GM19193 (cell line): ENCODE measurements around the gene ANKRD34B.

ENCODE experiments used
- POLR2A ChIP-seq: IDR thresholded peaks from 4 replicates; pipeline ENCODE4 v1.6.1; 2011; ENCODE audit not compliant: insufficient read depth, insufficient read length; ENCODE audit errors: extremely low read depth

Gene ANKRD34B

DNA sequence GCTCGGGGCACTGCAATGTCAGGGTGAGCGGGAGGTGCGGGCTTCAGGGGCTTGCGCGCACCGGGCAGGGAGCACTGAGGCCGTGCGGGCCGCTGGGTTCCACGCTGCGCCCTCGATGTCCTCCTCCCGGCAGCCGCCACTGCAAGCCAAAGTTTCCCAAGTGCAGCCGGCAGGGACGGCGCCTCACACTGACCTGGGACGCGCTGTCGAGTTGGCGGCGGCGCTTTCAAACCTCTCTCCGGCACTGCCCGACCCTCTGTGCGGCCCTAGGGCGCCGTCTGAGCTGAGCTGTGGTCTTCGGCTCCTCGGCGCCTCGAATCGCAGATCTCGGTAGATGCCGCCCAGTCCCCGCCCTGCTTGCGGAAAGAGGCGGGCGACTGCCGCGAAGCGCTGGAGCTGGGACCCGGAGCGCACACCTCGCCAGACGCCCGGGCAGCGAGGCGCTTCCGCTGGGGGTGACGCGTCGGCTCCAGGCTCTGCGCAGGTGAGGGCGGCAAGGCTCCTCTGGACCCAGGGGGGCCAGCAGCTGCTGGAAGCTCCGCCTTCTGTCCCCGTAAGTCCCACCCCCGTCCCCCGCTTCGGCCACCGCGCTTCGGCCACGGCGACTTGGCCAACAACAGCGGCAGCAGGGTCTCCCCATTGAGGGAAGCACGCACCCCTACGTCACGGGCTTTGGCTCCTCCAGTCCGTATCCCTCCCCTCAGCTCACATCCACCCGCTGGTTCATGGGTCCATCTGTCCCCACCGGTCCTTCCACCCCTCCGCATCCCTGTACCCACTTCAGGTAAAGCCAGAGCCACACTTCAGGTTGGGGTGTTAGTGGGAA is at the start of gene ANKRD34B:
Gene ANKRD34B, minus strand, starts transcription at position 320 of the 826 bp plus-strand sequence. CDS start 10,261 bp downstream, outside the sequence.
- no peak for TF ChIP-seq POLR2A

DNA sequence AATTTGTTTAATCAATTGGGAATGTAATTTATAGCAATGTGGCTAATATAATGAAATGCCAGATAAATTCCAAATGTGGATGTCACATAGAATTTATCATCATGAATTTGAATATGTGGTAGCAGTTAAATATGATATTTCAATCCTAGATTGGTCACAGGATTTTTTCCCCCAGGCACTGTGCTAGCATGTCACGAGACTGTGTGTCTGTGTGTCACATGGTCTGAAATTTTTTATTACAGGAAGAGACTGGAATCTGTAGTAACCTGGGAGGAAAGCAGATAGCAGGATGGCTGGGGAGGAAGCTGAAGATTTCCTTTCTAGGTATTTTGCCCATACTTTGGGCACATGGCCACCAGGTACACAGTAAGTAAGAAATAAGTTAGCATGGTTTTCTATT is 49.0 kb upstream of the ANKRD34B start:
- TF ChIP-seq POLR2A, result no peak

DNA sequence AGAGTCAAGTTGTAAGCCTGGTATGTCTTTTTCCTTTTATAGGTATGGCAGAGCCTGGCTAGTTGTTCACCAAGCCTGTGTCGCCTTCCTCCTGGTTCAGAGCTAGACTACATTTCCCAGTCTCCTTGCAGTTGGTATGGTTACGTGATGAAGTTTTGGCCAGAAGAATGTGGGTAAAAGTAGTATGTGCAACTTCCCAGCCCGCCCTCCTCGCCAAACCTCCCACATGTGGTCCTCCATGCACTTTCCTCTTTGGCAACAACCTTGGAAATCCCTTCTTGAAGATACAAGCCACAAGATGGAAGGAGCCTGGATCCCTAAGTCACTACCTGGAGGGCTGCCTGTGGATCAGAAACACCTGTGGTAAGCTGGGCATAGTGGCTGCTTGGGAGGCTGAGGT is 48.4 kb upstream of the ANKRD34B start:
- TF ChIP-seq POLR2A, result no peak

DNA sequence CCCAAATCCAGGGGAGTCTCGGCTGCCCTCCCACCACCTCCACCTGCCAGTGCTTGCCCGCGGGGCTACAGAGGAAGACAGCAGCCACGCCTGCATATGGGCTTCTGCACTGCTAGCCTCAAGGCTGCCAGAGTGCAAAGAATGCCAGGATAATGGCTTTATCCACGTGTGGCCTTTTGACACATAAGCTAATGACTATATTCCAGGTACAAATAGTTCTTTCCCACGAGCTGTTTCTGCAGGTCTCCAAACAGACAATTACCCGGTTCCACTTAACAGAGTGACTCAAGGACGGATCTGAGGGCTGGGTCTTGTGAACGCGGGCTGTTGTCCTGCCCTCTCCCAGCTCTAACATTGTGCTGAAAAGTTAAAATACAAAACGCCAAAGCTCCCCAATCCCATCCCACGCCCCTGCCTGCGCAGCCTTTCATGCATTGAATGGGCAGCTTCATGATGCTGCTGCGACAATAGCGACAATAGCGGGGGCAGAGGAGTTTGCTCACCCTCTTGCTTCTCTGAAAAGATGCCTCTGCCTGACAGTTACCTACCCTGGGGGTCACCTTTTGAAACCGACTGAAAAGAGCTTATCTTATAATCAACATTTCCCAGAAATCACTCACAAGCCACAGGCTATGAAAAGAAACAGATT is 45.3 kb upstream of the ANKRD34B start:
- no peak for TF ChIP-seq POLR2A

DNA sequence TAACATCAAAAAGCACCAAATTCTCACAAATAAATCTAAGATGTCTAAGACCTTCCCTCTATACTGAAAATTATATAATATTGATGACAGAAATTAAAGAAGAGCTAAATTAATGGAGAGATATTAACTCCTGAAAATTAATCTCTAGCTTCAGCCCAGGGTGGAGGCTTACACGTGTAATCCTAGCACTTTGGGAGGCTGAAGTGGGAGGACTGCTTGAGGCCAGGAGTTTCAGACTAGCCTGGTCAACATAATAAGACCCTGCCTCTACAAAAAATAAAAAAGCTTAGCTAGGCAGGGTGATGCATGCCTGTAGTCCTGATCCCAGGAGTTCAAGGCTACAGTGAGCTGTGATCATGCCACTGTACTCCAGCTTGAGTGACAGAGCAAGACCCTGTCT is 39.6 kb upstream of the ANKRD34B start:
- no peak for TF ChIP-seq POLR2A

DNA sequence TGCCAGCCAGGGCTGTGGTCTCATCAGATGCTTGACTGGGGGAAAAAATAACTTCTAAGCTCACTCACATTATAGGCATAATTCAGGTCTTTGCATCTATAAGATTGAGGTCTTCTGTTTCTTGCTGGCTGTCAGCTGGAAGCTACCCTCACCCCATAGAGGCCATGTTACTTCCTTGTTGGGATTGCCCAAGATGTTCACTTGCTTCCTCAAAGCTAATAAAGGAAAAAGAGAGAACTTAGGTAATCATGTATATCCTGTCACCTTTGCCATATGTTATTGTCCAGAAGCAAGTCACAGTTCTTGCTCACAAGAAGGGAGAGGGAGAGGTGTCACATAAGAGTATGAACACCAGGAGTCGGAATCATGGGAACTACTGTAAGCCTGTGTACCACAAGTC is 38.7 kb upstream of the ANKRD34B start:
- no peak for TF ChIP-seq POLR2A

DNA sequence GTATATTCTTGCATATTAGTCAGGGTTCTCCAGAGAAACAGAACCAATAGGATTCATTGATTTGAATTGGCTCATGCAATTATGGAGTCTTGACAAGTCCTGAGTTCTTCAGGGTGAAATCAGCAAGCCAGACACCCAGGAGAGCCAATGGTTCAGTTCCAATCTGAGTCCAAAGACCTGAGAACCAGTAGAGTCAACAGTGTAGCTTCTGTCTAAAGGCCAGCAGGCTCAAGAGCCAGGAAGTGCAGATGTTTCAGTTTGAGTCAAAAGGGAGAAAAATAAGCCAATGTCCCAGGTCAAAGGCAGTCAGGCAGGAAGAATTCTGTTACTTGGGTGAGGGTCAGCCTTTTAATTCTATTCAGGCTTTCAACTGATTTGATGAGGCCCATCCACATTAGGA is 37.8 kb upstream of the ANKRD34B start:
- no peak for TF ChIP-seq POLR2A

DNA sequence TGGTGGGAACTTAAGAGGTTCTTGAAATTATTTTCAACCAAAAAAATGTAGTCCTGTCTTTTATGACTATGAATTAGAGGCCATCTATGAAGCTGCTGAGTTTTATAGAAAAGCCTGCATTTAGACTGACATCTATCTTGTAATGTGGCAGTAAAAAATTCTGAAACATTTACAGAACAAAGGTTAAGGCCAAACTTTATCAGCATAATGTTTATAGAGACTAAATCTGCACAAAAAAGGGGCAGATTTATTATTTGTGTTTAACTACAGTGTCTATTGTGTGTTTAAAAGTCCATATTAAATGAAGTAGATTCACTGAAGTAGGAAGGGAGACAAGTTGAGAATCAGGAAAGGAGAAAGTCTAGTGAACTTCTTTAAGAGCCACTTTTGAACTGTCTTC is 37.3 kb upstream of the ANKRD34B start:
- no peak for TF ChIP-seq POLR2A

DNA sequence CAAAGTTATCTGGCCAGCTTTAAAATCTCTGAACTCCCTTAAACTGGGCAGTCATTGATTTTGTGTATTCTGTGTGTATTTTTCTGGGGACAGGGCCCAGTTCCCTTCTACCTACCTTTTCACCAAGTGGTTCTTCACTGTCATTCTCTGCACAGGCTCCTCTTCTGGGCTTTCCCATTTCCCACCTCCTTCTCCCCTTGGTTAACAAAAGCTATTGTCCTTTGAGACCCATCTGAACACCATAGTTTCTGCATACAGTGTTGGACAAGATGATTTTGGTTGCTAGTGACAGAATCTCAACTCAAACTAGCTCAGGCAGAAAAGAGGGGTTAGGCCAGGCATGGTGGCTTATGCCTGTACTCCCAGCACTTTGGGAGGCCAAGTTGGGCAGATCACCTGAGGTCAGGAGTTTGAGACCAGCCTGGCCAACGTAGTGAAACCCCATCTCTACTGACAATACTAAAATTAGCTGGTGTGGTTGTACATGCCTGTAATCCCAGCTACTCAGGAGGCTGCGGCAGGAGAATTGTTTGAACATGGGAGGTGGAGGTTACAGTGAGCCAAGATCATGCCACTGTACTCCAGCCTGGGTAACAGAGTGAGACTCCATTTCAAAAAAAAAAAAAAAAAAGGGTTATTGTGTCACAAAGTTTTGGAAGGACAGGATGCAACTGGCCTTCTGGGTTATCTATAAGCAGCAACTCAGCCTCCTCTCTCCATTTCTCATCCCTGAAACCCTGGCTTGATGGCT is 31.0 kb upstream of the ANKRD34B start:
- TF ChIP-seq POLR2A, result no peak

DNA sequence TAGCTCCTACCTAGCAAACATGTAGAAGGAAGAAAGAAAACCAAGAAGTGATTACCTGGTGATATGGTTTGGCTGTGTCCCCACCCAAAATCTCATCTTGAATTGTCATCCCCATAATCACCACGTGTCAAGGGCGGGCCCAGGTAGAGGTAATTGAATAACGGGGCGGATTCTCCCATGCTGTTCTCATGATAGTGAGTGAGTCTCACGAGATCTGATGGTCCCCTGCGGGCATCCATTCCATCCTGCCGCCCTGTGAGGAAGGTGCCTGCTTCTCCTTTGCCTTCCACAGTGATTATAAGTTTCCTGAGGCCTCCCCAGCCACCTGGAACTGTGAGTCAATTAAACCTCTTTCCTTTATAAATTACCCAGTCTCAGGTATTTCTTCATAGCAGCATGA is 27.4 kb upstream of the ANKRD34B start:
- TF ChIP-seq POLR2A, result no peak

DNA sequence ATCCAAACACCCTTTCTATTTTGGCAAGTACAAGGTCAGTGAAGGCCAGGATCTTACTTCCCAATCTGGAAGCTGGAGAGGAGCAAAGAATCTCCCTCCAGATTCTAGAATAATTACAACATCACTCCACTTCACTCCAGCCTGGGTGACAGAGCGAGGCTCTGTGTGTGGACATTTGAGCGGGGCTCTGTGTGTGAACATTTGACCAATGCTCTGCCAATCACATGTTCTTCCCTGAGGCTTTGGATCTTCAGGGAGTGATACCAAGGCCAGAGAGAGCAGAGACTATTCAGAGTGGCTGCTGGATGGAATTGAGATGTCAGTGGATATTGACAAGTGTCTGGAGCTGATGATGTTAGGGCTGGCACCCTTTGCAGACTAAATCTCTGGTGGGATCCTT is 24.7 kb upstream of the ANKRD34B start:
- no peak for TF ChIP-seq POLR2A

DNA sequence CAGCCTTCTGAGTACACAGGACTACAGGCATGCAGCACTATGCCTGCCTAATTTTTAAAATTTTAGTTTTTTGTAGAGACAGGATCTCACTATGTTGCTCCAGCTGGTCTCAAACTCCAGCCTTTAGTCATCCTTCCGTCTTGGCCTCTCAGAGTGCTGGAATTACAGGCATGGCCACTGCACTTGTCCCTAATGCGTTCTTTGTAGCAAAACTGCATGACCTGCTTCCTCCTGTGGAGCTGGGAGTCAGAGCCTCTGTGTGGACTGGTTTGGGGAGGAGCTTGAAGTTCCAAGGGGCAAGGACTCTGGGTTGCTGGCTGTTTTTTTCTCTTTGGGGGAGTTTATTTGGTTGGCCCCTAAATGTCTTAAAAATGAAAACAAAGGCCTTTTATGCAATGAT is 22.7 kb upstream of the ANKRD34B start:
- no peak for TF ChIP-seq POLR2A

DNA sequence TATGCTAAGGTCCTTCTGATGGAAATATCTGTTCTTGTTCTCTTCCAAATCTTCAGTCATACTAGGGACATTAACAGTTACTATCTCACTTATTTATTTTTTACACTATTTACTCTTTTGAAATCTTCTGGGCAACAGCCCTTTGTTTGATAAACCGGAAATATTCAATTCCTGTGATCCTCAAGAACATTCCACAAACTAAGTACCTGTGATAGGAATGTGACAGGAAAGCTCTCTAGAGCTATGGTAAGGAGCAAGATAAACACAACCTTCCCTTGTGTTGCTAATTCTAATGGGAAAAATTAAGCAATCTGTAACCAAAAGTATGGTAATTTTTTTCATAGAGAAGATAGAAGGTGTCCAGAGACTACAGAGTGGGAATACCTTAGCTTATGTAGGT is 22.0 kb upstream of the ANKRD34B start:
- TF ChIP-seq POLR2A, result no peak

DNA sequence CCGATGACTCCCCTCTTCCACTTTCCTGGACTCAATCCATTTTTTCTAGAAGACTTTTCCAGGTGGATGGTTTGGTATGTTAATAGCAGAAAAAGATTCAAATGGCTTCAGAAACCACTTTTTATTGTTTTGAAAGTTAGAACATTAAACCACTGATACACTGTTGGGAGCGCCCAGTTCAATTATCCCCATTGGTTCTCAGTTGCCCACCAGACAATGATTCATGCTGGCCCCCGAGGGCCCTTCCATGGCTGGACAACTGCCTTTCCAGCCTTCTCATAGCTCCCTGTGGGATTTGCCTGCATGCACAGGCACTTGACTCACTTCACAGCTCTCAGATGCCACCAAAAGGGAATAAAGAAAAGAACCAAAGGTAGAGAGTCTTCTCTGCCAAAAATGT is 21.3 kb upstream of the ANKRD34B start:
- TF ChIP-seq POLR2A, result no peak

DNA sequence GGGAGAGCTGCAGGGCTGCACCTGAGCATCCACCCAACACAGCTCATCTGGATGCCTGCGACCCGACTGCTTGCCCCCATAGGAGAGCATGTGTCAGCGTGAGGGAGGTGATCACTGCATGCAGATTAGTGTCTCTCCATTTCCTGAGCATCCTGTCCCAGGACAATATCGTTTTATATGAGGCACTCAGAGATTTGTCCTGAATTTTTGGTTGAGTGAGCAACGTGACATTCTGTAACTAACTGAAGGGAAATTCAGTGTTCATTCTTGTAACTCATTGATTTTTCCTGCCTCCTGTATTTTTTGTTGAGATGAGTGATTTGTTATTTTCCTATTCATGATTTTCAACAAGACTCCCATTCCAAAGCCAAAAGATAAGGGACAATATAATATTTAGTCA is 20.7 kb upstream of the ANKRD34B start:
- TF ChIP-seq POLR2A, result no peak
